Lower lobe of right lung (tissue), 2 donors: Measurements from ENCODE around the gene UBAP2L. TPM values are rescaled to one million over a fixed set of nuclear protein-coding genes. Genes with fewer than 3 reads are reported as not detected.

Experiments
- ATAC-seq, 2 donors: fragments of 200-7000 bp; cut with Tn5 transposase; one replicate each; pipeline ENCODE4 v1.9.1; 2020 to 2022; ENCODE audit warnings: mild to moderate bottlenecking in 2 of 2, moderate library complexity in 2 of 2
- DNase-seq: peaks from one replicate; pipeline ENCODE4 v3.0.0-alpha.2; 2020
- H3K27ac ChIP-seq: fragments of 200-600 bp; one replicate; pipeline ENCODE4 v1.8.0; 2022
- H3K27me3 ChIP-seq: fragments of 200-600 bp; one replicate; pipeline ENCODE4 v1.8.0; 2022; ENCODE audit warnings: low read depth
- H3K36me3 ChIP-seq: fragments of 200-600 bp; one replicate; pipeline ENCODE4 v1.8.0; 2022; ENCODE audit warnings: mild to moderate bottlenecking
- H3K4me1 ChIP-seq: fragments of 200-600 bp; one replicate; pipeline ENCODE4 v1.8.0; 2022
- H3K4me3 ChIP-seq: fragments of 200-600 bp; one replicate; pipeline ENCODE4 v1.8.0; 2022; ENCODE audit warnings: mild to moderate bottlenecking
- H3K9me3 ChIP-seq: fragments of 200-600 bp; one replicate; pipeline ENCODE4 v1.8.0; 2022
- CTCF ChIP-seq: fragments of 200-600 bp; IDR thresholded peaks from one replicate; pipeline ENCODE4 v1.8.0; 2022; ENCODE audit warnings: antibody characterized with exemption, mild to moderate bottlenecking
- intact Hi-C: fragments of 100-400 bp; cut with DNase I; formaldehyde crosslinking; loops from one replicate; pipeline ENCODE4 v1.11.0; 2022
- long read RNA-seq: library from polyadenylated mRNA; unstranded; transcript quantifications from one replicate; pipeline ENCODE4 v2.0.0, GENCODE V29; 2021
- total RNA-seq: library from RNA; stranded (reverse); fragmentation: NEBNext Ultra II Directional; extraction: Animal tissue kit (Norgen Biotek cat#: 25700); gene quantifications from one replicate; pipeline ENCODE4 v1.2.1, GENCODE V29; 2021
- donor health status: DM: no; HTN: yes; CAD: no; lungs with severe emphysema.

Gene UBAP2L
- 142 TPM for total RNA-seq
- long read RNA-seq, partial matches to known transcripts: 19 of 70 reads
- long read RNA-seq, other reads (novel, unspliced or antisense): 49 of 70 reads

- Histone ChIP-seq H3K36me3 (peaks cover 34% of the 10 kb centered on the region), H3K4me1 (peaks cover 61% of the 10 kb centered on the region), H3K27me3 (no peaks in the 10 kb centered on the region), H3K4me3 (peak within 1 kb of the TSS; percentile 77), H3K27ac (peak within 1 kb of the TSS; percentile 97), H3K9me3 (no peaks in the 10 kb centered on the region)
- DNase-seq (peak; percentile 100), ATAC-seq (peak; percentile 97 to 98)
- intact Hi-C loops: no loop called here
- TF ChIP-seq CTCF: no peak
These were observed at the start of gene UBAP2L for GRCh38 chr1:154220071-154220969. Gene UBAP2L (plus strand): TSS chr1:154220955. CDS start chr1:154225124, 4,169 bp downstream.

GRCh38 chr1:154171223-154171583 lies 49.6 kb upstream of the UBAP2L start:
- no peaks in the 10 kb centered on the region for H3K9me3 ChIP-seq
- H3K27ac ChIP-seq: no peak overlapping the region
- DNase-seq (no peak), ATAC-seq (peak; percentile 66 to 73)
- H3K4me1 ChIP-seq: peaks cover 12% of the 10 kb centered on the region
- no peak overlapping the region for H3K4me3 ChIP-seq
- no peaks in the 10 kb centered on the region for H3K27me3 ChIP-seq
- no peak for TF ChIP-seq CTCF
- H3K36me3 ChIP-seq: peaks cover 100% of the 10 kb centered on the region
- intact Hi-C loops: no loop called here

GRCh38 chr1:154171880-154172279 lies 48.9 kb upstream of the UBAP2L start:
- DNase-seq (no peak), ATAC-seq (no peak)
- Histone ChIP-seq H3K36me3 (peaks cover 93% of the 10 kb centered on the region), H3K27me3 (no peaks in the 10 kb centered on the region), H3K27ac (no peak overlapping the region), H3K4me3 (no peak overlapping the region), H3K9me3 (no peaks in the 10 kb centered on the region), H3K4me1 (peaks cover 19% of the 10 kb centered on the region)
- TF ChIP-seq CTCF: no peak
- intact Hi-C loops: no loop called here

GRCh38 chr1:154174654-154175053 lies 46.1 kb upstream of the UBAP2L start:
- DNase-seq: no peak
- H3K27ac ChIP-seq: no peak overlapping the region
- peaks cover 46% of the 10 kb centered on the region for H3K4me1 ChIP-seq
- ATAC-seq: no peak
- no peak overlapping the region for H3K4me3 ChIP-seq
- TF ChIP-seq CTCF: no peak
- no peaks in the 10 kb centered on the region for H3K9me3 ChIP-seq
- intact Hi-C loops: no loop called here
- peaks cover 91% of the 10 kb centered on the region for H3K36me3 ChIP-seq
- H3K27me3 ChIP-seq: no peaks in the 10 kb centered on the region

GRCh38 chr1:154176337-154176736 lies 44.4 kb upstream of the UBAP2L start:
- Histone ChIP-seq H3K4me3 (peak overlapping the region; percentile 4), H3K4me1 (peaks cover 63% of the 10 kb centered on the region), H3K27ac (peak overlapping the region; percentile 46)

More at GRCh38 chr1:154176337-154176736, 44.4 kb upstream of the UBAP2L start:
- H3K9me3 ChIP-seq: no peaks in the 10 kb centered on the region
- TF ChIP-seq CTCF: no peak
- ATAC-seq (peak; percentile 59 to 70), DNase-seq (no peak)
- intact Hi-C loops: no loop called here
- peaks cover 74% of the 10 kb centered on the region for H3K36me3 ChIP-seq
- no peaks in the 10 kb centered on the region for H3K27me3 ChIP-seq
